SU-DHL-6 (cell line): ENCODE data around the gene CAMSAP3.

Source experiments
- H2AFZ ChIP-seq: fragments of 200-600 bp; sonication (generic); 2 replicates; pipeline ENCODE4 v1.6.1; 2014; ENCODE audit warnings: low read depth, mild to moderate bottlenecking, moderate library complexity, mixed read lengths, antibody characterized with exemption, low read length; ENCODE audit not compliant: severe bottlenecking
- H3F3A ChIP-seq: fragments of 200-600 bp; shearing (Covaris generic); 2 replicates; pipeline ENCODE4 v1.6.0; 2016; ENCODE audit warnings: antibody characterized with exemption, mild to moderate bottlenecking; ENCODE audit not compliant: insufficient read depth
- H3K27ac ChIP-seq: fragments of 200-600 bp; sonication (generic); 2 replicates; pipeline ENCODE4 v1.5.1; 2016; ENCODE audit warnings: low read depth, mild to moderate bottlenecking, low read length, moderate library complexity, mixed read lengths
- H3K27me3 ChIP-seq: fragments of 200-600 bp; sonication (generic), shearing (Covaris generic); 2 replicates; pipeline ENCODE4 v1.6.0; 2014; ENCODE audit warnings: mild to moderate bottlenecking, low read length
- H3K36me3 ChIP-seq: fragments of 200-600 bp; sonication (generic); 2 replicates; pipeline ENCODE4 v1.6.1; 2014; ENCODE audit warnings: mild to moderate bottlenecking, low read length, mixed read lengths
- H3K4me2 ChIP-seq: fragments of 300-600, 200-600 bp; shearing (Covaris generic), sonication (generic); 2 replicates; pipeline ENCODE4 v1.6.0; 2014; ENCODE audit warnings: low read length, low read depth, mild to moderate bottlenecking; ENCODE audit not compliant: poor library complexity, severe bottlenecking
- H3K4me3 ChIP-seq: fragments of 200-600 bp; sonication (generic); 2 replicates; pipeline ENCODE4 v1.5.1; 2014; ENCODE audit warnings: antibody characterized with exemption, low read length, mild to moderate bottlenecking, mixed read lengths; ENCODE audit not compliant: insufficient read depth, poor library complexity, severe bottlenecking
- H3K79me2 ChIP-seq: fragments of 200-600 bp; sonication (generic); 2 replicates; pipeline ENCODE4 v1.6.1; 2014; ENCODE audit warnings: mild to moderate bottlenecking, low read length, moderate library complexity; ENCODE audit not compliant: insufficient read depth
- H3K9ac ChIP-seq: fragments of 200-600 bp; sonication (generic); 2 replicates; pipeline ENCODE4 v1.7.0; 2014; ENCODE audit warnings: mild to moderate bottlenecking, low read length
- H3K9me2 ChIP-seq: fragments of 200-600 bp; sonication (generic); replicated peaks from 2 replicates; pipeline ENCODE4 v1.6.1; 2014; ENCODE audit warnings: low read length; ENCODE audit not compliant: insufficient read depth
- H3K9me3 ChIP-seq: fragments of 200-600 bp; sonication (generic); 2 replicates; pipeline ENCODE4 v1.6.1; 2014; ENCODE audit warnings: low read length, mixed read lengths; ENCODE audit not compliant: insufficient read depth
- H4K20me1 ChIP-seq: fragments of 200-600 bp; sonication (generic); 2 replicates; pipeline ENCODE4 v1.6.1; 2014; ENCODE audit warnings: low read depth, mild to moderate bottlenecking, antibody characterized with exemption, low read length, moderate library complexity, mixed read lengths
- EZH2phosphoT487 ChIP-seq: fragments of 200-600 bp; sonication (generic), shearing (Covaris generic); conservative IDR thresholded peaks from 2 replicates; pipeline ENCODE4 v1.6.1; 2018; ENCODE audit warnings: mild to moderate bottlenecking, antibody characterized with exemption, low read length, moderate library complexity, mixed read lengths
- TF ChIP-seq, protein P1 (sequence below): fragments of 200-600 bp; sonication (generic); IDR thresholded peaks from one replicate; pipeline ENCODE4 v1.5.1; 2017; ENCODE audit warnings: antibody characterized with exemption, mild to moderate bottlenecking, low read length, moderate library complexity; ENCODE audit not compliant: insufficient read depth, poor library complexity, severe bottlenecking

The CAMSAP3 gene

DNA sequence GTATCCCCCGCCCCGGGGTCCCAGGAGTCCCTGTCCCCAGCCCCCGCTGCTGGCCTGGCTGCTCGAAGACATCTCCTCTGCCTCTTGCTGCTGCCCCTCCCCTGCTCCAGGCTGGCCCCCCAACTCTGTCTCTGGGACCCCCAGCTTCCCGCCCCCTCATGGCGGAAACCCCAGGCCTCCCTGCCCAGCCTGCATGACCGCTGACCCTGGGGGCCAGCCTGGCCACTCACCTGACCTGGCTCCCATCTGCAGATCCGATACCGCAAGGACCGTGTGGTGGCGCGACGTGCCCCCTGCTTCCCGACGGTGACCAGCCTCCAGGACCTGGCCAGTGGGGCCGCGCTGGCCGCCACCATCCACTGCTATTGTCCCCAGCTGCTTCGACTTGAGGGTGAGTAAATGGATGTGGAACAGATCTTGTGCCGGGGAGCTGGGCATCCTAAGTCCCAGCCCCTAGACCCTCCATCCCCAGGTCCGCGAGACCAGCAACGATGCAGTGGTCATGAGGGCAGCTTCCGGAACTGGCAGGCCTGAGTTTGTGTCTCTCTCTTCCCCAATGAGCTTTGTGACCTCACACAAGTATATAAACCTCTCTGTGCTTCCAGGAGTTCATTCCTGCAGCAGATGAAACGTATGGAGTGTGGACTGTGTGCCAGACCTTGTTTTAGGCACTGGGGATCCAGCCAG, 12.4 kb downstream of the CAMSAP3 start:
- Histone ChIP-seq H2AFZ (no peak overlapping the region), H3K79me2 (no peaks in the 10 kb centered on the region), H3K9me2 (no peaks in the 10 kb centered on the region), H3K27ac (no peak overlapping the region), H3K36me3 (no peaks in the 10 kb centered on the region), H3K4me3 (no peak overlapping the region), H3F3A (no peaks in the 10 kb centered on the region), H3K27me3 (no peaks in the 10 kb centered on the region), H3K9ac (no peak overlapping the region), H3K4me2 (no peak overlapping the region), H4K20me1 (no peaks in the 10 kb centered on the region), H3K9me3 (no peaks in the 10 kb centered on the region)
- TF ChIP-seq EZH2phosphoT487: no peak
- TF ChIP-seq, protein P1, sequence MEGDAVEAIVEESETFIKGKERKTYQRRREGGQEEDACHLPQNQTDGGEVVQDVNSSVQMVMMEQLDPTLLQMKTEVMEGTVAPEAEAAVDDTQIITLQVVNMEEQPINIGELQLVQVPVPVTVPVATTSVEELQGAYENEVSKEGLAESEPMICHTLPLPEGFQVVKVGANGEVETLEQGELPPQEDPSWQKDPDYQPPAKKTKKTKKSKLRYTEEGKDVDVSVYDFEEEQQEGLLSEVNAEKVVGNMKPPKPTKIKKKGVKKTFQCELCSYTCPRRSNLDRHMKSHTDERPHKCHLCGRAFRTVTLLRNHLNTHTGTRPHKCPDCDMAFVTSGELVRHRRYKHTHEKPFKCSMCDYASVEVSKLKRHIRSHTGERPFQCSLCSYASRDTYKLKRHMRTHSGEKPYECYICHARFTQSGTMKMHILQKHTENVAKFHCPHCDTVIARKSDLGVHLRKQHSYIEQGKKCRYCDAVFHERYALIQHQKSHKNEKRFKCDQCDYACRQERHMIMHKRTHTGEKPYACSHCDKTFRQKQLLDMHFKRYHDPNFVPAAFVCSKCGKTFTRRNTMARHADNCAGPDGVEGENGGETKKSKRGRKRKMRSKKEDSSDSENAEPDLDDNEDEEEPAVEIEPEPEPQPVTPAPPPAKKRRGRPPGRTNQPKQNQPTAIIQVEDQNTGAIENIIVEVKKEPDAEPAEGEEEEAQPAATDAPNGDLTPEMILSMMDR: no peak

DNA sequence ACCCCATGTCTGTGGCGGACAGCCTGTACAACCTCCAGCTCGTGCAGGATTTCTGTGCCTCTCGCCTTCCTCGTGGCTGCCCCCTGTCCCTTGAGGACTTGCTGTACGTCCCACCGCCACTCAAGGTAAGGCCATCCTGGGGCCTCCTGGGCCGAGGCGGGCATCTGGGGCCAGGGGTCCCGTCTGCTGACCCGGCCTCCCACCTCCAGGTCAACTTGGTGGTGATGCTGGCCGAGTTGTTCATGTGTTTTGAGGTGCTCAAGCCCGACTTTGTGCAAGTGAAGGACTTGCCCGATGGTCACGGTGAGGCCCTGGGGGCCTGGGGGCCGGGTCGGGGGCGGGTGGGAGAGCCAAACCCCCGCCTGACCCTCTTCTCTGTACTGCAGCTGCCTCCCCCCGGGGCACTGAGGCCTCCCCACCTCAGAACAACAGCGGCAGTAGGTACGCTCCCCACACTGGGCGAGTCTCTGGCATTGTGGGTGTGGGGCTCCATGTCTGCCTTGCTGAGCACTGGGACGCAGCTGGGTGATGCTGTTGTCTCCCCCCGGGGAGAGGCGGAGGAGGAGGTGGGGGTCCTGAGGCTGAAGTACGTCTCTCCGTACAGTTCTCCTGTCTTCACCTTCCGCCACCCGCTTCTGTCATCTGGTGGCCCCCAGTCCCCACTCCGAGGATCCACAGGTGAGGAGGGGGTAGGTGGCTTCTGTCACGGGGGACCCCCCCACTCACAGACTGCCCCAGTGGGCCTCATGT, 15.0 kb downstream of the CAMSAP3 start:
- no peak for TF ChIP-seq EZH2phosphoT487
- TF ChIP-seq, protein P1: no peak
- Histone ChIP-seq H3K27me3 (no peaks in the 10 kb centered on the region), H3K9me2 (no peaks in the 10 kb centered on the region), H3K4me2 (no peak overlapping the region), H3K36me3 (no peaks in the 10 kb centered on the region), H4K20me1 (no peaks in the 10 kb centered on the region), H3F3A (no peaks in the 10 kb centered on the region), H3K4me3 (no peak overlapping the region), H2AFZ (no peak overlapping the region), H3K27ac (no peak overlapping the region), H3K79me2 (no peaks in the 10 kb centered on the region), H3K9me3 (no peaks in the 10 kb centered on the region), H3K9ac (no peak overlapping the region)

DNA sequence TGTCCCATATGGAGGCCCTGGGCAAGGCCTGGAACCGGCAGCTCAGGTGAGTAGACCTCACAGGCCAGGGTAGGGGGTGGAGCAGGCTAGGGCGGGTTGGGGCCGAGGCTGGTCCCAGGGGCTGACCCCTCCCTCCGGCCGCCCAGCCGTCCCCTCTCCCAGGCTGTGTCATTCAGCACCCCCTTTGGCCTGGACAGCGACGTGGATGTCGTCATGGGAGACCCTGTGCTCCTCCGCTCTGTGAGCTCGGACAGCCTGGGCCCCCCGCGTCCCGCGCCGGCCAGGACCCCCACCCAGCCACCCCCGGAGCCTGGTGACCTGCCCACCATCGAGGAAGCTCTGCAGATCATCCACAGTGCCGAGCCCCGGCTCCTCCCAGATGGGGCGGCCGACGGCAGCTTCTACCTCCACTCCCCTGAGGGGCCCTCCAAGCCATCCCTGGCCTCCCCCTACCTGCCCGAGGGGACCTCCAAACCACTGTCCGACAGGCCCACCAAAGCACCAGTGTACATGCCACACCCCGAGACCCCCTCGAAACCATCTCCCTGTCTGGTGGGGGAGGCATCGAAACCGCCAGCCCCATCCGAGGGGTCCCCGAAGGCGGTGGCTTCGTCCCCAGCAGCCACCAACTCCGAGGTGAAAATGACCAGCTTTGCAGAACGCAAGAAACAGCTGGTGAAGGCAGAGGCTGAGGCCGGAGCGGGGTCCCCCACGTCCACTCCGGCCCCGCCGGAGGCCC, 16.0 kb downstream of the CAMSAP3 start:
- H4K20me1 ChIP-seq: no peaks in the 10 kb centered on the region
- H3K79me2 ChIP-seq: no peaks in the 10 kb centered on the region
- no peak overlapping the region for H3K4me2 ChIP-seq
- H3K9ac ChIP-seq: no peak overlapping the region
- no peaks in the 10 kb centered on the region for H3F3A ChIP-seq
- no peaks in the 10 kb centered on the region for H3K36me3 ChIP-seq
- no peaks in the 10 kb centered on the region for H3K9me3 ChIP-seq
- no peaks in the 10 kb centered on the region for H3K9me2 ChIP-seq
- H3K4me3 ChIP-seq: no peak overlapping the region
- H2AFZ ChIP-seq: no peak overlapping the region
- H3K27me3 ChIP-seq: no peaks in the 10 kb centered on the region
- H3K27ac ChIP-seq: no peak overlapping the region
- TF ChIP-seq EZH2phosphoT487: no peak
- TF ChIP-seq, protein P1: no peak
